Muscle of back (tissue), 13 donors: ENCODE results near the gene MS4A12. TPM values are rescaled to one million over a fixed set of nuclear protein-coding genes. Genes with fewer than 3 reads are reported as not detected.
"Not testable (repeated sequence)": the region's sequence is repeated elsewhere in the genome, so short reads cannot be mapped to it uniquely, and the experiment has no call there.

ENCODE experiments used
- DNase-seq, 3 donors: peaks; one replicate each; pipeline versions ENCODE4 v3.0.0 to v3.0.0-alpha.2; 2013
- long read RNA-seq, 9 donors: transcript quantifications; one replicate each; lab custom pipeline, GENCODE V29; 2026
- polyA plus RNA-seq, 10 donors: library from polyadenylated mRNA; unstranded; fragments of 120-200 nt; gene quantifications; one replicate each; pipeline ENCODE4 v1.2.1, GENCODE V29; 2013; ENCODE audit not compliant: insufficient read length in 10 of 10

The MS4A12 gene, protein sequence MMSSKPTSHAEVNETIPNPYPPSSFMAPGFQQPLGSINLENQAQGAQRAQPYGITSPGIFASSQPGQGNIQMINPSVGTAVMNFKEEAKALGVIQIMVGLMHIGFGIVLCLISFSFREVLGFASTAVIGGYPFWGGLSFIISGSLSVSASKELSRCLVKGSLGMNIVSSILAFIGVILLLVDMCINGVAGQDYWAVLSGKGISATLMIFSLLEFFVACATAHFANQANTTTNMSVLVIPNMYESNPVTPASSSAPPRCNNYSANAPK
- polyA plus RNA-seq, result not detected
- long read RNA-seq, donor 1, result 0 reads
- long read RNA-seq, donor 2, result 0 reads
- long read RNA-seq, donor 3, result 0 reads
- long read RNA-seq, donor 4, result 0 reads
- long read RNA-seq, donor 5, result 0 reads
- long read RNA-seq, donor 6, result 0 reads
- long read RNA-seq, donor 7, result 0 reads
- long read RNA-seq, donor 8, result 0 reads
- long read RNA-seq, donor 9, result 0 reads

DNA sequence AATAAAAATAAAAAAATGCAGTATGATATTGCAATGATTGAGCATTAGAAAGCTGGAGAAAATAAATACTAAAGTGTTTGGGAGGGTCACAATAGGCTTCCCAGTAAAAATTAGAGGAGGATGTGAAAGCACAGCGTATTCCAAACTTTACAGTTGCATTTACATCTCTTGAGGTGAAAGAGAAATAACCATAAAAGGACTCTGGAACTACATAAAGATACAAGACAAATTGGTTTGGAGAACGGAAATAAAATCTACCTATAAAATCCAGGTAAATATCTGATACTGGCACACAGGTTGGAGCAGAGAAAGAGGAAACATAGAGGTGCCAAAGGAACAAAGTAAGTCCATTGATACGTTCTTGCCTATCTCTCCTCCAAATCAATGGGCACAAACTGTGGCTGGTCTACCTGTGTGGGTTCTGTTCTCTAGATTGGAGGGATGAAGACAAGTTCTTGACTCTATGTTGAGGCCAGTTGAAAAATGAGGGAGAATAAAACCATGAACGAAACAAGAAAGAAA is at the start of gene MS4A12:
Gene MS4A12 (plus strand): TSS at position 291 of the 522 bp plus-strand sequence. CDS start 4,541 bp downstream, outside the sequence.
- DNase-seq, result no peak

DNA sequence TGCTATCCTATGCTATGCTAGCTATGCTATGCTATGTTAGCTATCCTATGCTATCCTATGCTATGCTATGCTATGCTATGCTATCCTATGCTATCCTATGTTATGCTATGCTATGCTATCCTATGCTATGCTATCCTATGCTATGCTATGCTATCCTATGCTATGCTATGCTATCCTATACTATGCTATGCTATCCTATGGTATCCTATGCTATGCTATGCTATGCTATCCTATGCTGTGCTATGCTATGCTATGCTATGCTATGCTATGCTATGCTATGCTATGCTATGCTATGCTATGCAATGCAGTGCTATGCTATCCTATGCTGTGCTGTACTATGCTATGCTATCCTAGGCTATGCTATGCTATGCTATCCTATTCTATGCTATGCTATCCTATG is 45.5 kb upstream of the MS4A12 start:
- no peak for DNase-seq

DNA sequence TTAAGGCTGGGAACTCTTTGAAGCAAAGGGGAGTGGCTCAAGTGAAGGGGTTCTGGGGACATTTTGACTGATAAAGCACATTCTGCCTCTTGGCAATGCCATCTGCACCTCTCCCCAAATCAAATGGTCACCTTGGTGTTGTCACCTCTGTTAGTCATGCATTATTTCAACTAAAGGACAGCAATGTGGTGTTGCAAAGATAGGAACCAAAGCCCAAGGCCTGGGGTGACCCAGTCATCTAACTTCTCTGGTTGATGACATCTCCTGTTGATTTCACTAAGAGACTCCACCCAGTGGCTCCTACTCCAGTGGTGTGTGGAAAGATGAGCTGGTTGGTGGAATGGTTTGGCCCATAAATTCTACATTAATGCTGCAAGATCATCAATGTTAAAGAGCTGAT is 44.7 kb upstream of the MS4A12 start:
- DNase-seq, result no peak

DNA sequence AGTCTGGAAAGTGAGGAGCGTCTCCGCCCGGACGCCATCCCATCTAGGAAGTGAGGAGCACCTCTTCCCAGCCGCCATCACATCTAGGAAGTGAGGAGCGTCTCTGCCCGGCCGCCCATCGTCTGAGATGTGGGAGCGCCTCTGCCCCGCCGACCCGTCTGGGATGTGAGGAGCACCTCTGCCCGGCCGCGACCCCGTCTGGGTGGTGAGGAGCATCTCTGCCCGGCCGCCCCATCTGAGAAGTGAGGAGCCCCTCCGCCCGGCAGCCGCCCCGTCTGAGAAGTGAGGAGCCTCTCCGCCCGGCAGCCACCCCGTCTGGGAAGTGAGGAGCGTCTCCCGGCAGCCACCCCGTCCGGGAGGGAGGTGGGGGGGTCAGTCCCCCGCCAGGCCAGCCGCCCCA is 41.4 kb upstream of the MS4A12 start:
- DNase-seq, result not testable (repeated sequence)

DNA sequence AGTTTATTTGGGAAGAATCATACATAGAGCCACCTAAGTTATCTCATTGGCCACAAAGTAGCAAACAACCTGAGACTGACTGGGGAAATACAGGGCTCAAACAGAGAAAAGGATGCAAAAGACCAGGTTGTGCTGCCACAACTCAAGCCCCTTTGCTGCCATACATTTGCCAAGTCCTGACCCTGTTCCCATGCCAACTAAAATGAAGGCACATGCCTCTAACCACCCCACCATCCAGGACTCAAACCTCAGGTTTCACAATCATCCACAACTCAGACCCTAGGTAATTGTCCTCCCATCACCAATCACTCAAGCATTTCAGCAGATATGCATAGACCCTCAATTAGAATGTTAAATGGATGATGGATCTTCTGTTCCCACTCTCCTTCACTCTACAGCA is 38.4 kb upstream of the MS4A12 start:
- no peak for DNase-seq

DNA sequence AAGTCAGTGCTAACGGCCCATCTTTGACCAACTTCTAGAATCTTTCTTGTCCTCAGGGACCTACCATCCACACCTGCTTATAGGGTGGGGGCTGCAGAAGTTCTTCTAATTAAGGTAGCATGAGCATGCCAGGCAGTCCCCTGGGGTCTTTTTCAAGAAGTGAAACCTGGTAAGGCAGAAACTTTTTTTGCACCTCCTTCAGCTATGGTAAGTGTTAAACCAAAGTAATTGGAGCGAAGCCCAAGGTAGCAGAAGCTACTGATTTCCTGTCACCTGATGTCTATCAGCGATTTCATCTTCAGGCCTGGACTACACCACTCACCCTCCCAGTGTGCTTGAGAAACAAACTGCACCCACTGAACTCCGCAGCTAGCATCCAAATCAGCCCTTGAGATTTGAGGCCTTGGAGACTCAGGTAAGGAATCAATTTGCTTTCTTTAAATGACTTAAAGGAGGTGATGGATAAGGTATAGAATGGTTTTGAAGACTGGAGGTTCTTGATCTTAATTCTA is 37.0 kb upstream of the MS4A12 start, which contains the start of gene MS4A1:
Gene MS4A1 (plus strand): TSS at position 317 of the 512 bp plus-strand sequence. CDS start 6,528 bp downstream, outside the sequence.
- DNase-seq, result no peak

DNA sequence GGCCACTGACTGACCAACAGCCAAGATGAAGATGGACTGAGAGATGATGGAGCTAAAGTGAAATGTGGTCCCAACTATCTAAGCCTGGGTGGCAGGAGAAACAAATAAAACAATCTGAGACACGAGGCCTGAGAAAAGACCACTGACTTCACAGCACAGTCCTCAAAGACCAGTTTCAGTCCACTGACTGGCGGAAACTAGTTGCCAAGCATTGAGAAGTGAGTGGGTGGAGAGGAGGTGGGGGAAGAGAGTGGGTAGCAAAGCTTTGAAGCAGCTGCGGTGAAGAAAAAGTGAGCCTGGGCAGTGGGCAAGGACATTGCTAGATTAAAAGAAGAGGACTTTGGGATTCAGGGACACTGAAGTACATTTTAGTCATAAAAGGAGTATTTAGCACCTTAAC is 35.0 kb upstream of the MS4A12 start:
- no peak for DNase-seq

DNA sequence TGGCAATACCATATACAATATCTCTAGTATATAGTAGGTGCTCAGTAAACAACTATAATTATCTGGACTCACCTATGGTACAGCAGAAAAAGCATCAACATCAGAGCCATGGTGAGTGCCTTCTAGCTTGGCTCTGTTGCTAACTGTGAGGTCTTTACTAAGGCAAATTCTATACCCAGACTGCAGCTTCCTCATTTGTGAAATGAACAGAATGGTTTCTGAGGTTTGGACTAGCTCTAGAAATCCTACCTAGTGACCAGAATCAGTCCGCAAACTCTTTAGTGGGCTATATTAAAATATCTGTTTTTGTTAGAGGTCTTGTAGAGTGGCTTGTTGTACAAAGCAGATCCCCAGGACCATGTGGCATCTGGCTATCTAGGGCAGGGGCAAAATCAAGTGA is 33.2 kb upstream of the MS4A12 start:
- DNase-seq, result no peak

DNA sequence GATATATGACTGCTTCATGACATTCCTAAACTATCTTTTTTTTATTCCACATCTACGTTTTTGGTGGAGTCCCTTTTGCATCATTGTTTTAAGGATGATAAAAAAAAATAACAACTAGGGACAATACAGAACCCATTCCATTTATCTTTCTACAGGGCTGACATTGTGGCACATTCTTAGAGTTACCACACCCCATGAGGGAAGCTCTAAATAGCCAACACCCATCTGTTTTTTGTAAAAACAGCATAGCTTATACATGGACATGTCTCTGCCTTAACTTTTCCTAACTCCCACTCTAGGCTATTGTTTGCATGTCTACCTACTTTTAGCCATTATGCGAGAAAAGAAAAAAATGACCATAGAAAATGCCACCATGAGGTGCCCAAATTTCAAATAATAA is 23.7 kb upstream of the MS4A12 start:
- no peak for DNase-seq

DNA sequence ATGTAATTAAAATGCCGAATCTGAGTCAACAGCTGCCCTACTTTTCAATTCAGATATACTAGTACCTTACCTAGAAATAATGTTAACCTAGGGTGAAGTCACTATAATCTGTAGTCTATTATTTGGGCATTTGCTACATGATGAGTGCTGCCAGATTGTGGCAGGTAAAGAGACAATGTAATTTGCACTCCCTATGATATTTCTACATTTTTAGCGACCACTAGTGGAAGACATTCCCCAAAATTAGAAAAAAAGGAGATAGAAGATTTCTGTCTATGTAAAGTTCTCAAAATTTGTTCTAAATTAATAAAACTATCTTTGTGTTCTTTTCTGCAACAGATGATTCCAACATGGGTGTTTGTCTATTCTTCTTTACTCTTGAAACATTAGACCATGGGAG is 22.9 kb upstream of the MS4A12 start:
- no peak for DNase-seq

DNA sequence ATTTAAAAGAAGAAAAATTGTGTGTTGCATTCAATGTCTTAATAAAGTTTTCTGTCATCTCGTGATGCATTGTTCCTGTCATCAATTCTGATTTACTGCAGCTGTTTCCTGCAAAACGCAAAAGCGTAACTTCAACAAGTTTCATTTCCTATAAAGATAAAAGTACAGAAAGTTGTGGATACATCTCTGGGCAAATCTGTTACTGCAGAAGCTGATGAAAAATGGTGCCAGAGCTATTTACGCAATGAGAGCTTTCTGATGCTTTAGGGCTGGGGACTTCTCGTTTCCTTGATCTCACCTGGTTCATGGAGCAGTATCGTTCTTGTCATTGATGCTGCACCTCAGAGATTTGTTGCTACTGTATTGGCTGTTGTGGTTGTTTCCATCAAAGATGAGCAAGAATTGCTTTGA is 15.5 kb upstream of the MS4A12 start:
- peak in 2 of 3 donors; percentile 16 to 18 for DNase-seq

DNA sequence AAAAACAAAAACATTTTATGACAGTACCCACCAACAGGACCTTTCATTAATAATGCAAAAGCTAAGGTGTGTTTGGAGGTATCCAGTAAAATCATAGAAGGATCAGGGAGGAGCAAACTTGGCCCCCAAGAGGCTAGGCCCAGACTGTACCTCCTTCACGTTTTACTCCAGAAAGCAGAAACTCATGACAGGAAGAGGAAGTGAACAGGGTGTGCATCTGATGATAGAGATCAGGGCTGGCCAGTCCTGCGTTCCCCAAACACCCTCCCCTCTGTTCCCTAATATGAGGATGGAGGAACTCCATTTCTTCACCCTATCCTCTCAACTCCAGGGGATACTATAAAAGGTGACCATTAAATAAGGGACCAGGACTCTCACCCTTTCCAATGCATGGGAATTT is 10.2 kb upstream of the MS4A12 start:
- DNase-seq, result no peak

DNA sequence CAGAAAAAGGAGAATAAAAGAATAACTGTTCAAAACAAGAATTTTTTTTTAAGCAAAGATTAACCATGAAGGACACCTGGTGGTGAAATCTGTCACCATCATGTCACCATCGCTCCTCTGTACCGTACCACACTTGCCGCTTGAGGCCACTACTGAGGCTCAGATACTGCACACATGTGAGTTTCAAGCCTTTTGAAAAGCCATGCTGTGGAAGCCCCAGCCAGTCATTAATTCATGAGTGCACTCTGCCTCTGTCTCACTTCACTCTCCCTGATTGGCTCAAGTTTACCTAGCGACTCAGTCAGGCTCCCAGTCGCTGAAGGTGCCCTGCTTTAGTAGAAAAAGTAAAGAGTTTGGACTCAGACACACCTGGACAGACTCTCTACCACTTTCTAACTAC is 6.6 kb upstream of the MS4A12 start:
- DNase-seq, result no peak

DNA sequence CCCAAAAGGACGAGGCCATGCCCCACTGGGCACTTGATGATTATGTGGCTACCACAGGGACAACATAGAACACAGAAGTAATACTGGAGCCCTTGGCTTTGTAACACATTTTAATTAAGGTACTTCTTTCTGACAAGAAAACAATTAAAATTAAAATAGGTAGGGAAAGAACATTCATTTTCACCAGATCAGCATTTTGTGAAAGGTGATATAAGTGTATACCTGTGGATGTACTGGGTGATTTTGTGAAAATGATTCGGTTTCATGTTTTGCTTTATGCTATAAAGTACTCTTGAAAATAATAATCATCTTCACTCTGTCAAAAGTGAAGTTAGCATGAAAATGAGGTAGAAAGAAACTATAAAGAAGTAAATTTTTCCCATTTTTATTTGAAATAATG is 876 bp downstream of the MS4A12 start:
- DNase-seq, result no peak

DNA sequence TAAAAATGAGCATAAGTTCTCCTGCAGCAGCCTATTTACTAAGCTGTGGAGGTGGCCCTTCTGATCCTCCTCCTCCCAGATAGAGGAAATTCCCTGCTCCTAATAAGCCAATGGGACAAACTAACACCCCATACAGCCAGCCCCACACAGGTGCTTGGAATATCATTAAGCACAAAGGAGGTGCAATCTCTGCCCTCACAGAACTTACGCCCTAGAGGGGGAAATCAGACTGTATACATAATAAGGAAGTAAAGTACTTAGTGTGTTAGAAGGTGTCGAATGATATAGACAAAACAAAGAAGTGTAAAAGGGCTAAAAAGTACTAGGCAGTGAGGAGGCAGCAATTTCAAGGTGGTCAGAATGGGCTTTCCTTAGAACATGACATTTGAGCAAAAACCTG is 5.8 kb downstream of the MS4A12 start:
- DNase-seq, result peak in 1 of 3 donors; percentile 12

DNA sequence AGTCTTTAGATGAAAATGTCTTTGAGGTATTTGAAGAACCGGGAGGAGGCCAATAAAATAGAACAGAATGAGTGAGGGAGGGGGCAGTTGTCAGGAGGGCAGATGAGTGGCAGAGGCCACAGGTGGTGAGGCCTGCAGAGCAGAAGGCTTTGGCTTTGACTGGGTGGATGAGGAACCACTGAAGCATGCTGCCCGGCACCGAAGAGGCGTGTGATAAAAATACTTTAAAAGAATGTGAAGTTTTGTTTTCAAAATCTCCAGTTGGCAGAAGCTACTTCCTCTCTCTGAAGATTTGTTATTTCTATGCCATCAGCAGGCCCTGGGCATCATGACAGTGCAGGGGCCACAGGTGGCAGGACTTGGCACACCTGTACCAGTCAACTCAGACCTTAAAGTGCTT is 6.3 kb downstream of the MS4A12 start:
- peak in 1 of 3 donors; percentile 6 for DNase-seq

DNA sequence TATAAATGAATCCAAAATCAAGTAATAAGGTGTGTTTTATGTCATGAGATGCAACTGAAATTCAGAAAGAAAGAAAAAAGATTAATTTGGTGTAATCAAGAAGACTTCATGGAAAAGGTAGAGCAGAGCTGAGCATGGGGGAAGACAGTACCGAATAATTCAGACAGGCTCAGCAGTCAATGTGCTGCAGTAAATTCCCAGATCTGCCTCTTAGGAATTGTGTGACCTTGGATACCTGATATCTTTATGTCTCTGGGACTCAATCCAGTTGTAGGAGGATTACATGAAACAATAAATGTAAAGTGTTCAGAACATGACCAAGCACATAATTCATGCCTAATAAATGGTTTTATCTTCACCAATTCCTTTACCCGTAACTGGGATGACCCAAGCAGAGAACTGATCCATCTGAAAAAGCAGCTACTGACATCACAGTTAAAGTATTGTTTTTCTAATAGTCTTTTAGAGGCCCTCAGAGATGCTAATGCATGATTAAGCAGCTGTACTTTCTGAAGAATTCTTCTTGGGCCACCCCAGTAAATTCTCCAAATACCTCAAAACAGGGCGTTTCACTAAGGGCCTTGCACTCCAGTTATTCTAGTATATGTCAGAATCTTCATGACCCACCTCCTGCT is 7.8 kb downstream of the MS4A12 start:
- DNase-seq, result peak in 1 of 3 donors; percentile 43

DNA sequence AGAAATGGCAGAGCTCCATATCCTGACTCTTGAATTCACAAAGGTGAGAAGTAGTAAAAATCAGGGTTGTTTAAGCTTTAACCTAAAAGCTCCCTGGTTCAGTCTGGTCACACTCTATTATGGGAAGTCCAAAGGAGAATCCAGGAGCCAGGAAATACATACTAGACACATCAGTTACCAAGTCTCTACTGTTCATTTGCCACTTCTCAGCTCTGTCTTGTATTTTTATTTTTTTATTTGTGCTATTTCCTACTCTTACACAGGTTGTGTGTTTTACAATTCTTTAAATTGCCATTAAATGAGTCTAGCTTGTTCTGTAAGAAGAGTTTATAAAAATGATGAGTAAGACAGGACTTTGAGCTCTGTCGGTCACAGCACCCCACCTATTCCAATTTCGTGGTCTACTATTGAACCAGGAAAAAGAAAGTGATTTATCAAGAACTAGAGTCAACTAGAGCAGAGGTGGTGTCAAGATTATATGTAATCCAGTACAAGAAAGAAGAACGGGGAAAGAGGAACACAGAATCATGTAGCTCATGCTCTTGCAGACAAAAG is 9.7 kb downstream of the MS4A12 start:
- no peak for DNase-seq

DNA sequence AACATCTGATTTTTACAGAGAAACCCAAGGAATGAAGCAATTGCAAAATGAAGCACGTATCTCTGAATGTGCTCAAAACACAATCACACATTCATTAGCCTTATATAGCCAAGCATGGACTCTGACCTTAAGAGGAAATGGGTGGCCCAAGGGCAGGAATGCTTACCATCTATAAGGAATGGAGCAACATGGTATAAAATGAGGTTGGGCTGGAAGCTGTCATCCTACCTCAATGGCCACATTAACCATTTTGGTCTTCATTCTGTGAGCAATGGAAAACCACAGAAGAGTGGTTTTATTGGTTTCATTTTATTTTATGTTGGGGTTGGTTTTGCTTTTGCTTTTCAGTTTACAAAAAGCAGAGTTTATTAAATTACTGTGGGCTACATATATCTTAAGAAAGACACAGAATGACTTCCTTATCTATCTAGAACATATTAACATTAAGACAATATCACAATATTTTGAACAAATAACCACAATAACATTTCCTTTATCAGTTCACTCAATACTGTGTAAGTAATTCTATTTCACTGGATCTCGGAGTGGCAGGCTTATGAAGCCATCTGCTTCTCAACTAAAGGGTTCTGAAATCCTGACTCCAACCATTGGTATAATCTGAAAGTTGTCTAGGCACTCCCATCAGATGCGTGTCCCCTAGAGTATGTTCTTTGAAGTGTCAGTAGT is 11.8 kb downstream of the MS4A12 start:
- no peak for DNase-seq

DNA sequence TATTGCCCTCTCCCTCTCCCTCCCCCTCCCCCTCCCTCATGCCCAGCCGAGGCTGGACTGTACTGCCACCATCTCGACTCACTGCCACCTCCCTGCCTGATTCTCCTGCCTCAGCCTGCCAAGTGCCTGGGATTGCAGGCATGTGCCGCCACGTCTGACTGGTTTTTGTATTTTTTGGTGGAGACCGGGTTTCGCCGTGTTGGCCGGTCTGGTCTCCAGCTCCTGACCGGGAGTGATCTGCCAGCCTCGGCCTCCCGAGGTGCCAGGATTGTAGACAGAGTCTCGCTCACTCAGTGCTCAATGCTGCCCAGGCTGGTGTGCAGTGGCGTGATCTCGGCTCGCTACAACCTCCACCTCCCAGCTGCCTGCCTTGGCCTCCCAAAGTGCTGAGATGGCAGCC is 17.0 kb downstream of the MS4A12 start:
- DNase-seq, result not testable (repeated sequence)

DNA sequence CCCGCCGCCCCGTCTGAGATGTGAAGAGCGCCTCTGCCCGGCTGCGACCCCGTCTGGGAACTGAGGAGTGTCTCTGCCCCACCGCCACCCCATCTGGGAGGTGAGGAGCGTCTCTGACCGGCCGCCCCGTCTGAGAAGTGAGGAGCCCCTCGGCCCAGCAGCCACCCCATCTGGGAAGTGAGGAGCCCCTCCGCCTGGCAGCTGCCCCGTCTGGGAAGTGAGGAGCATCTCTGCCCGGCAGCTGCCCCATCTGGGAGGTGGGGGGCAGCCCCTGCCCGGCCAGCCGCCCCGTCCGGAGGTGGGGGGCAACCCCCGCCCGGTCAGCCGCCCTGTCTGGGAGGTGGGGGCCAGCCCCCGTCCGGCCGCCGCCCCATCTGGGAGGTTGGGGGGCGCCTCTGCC is 17.6 kb downstream of the MS4A12 start:
- DNase-seq, result not testable (repeated sequence)

DNA sequence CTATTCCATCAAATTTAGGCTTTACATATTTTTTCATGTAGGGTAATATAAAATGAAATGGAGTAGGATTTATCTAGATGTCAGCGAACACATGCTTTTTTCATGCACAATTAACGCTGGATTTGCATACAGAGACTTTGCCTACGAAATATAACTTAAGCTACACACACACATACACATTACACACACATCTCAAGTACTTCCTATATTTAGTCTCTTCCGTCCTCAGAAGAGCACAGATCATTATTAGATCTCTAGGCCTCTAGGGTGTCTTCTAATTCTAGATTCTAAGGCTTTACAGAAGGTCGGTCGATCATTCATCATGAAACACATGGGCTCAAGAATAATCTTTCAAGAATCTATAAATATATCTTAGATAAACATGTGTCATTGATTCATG is 18.8 kb downstream of the MS4A12 start:
- DNase-seq, result peak in 1 of 3 donors; percentile 27
